DMS114 treated with DMSO at 0.1 percent for 48 hours (cell line): ENCODE results near the gene CTIF.

Source experiments
- DNase-seq: peaks from one replicate; lab custom pipeline; 2025; ENCODE audit not compliant: unreplicated experiment; lab: John Stamatoyannopoulos, UW

Gene CTIF

GRCh38 chr18:48889115-48889941 is 350.5 kb downstream of the CTIF start:
- no peak for DNase-seq

GRCh38 chr18:48889981-48890762 is 351.3 kb downstream of the CTIF start:
- DNase-seq: no peak

GRCh38 chr18:48891721-48892120 is 352.9 kb downstream of the CTIF start:
- no peak for DNase-seq

- no peak for DNase-seq
Observed at GRCh38 chr18:48892146-48892855, 353.5 kb downstream of the CTIF start.

- no peak for DNase-seq
Observed at GRCh38 chr18:48893061-48893607, 354.3 kb downstream of the CTIF start.

GRCh38 chr18:48893608-48894600 is 355.1 kb downstream of the CTIF start:
- no peak for DNase-seq

- DNase-seq: no peak
Observed at GRCh38 chr18:48894799-48895346, 356.0 kb downstream of the CTIF start.

GRCh38 chr18:48896326-48896874 is 357.6 kb downstream of the CTIF start:
- DNase-seq: no peak

GRCh38 chr18:48896875-48897511 is 358.2 kb downstream of the CTIF start:
- DNase-seq: no peak

- no peak for DNase-seq
Observed at GRCh38 chr18:48897531-48897930, 358.7 kb downstream of the CTIF start.

GRCh38 chr18:48898521-48898920 is 359.7 kb downstream of the CTIF start:
- DNase-seq: no peak

GRCh38 chr18:48899558-48900174 is 360.8 kb downstream of the CTIF start:
- DNase-seq: no peak

GRCh38 chr18:48900469-48900868 is 361.6 kb downstream of the CTIF start:
- DNase-seq: no peak

- no peak for DNase-seq
Observed at GRCh38 chr18:48901145-48902022, 362.6 kb downstream of the CTIF start.

- DNase-seq: no peak
Observed at GRCh38 chr18:48902023-48902855, 363.4 kb downstream of the CTIF start.

GRCh38 chr18:48902856-48903601 is 364.2 kb downstream of the CTIF start:
- no peak for DNase-seq
